RPMI7951 (cell line): ENCODE measurements around the gene EOGT. TPM values are rescaled to one million over a fixed set of nuclear protein-coding genes. Genes with fewer than 3 reads are reported as not detected.

Experiments
- DNase-seq: peaks from one replicate; pipeline ENCODE4 v3.0.0-alpha.2; 2012; ENCODE audit warnings: low read depth
- total RNA-seq: library from RNA; depleted of rRNA; stranded (reverse); fragments of >200 nt; shearing (Covaris generic); gene quantifications from 2 replicates; pipeline ENCODE4 v1.2.3, GENCODE V29; 2014

EOGT gene
- total RNA-seq, 1 experiment from 2014 or later: 43.0 TPM

GRCh38 chr3:69009559-69010410, 3.7 kb downstream of the EOGT start:
- peak; percentile 19 for DNase-seq

- DNase-seq: peak; percentile 20
These were observed 4.5 kb downstream of the EOGT start for GRCh38 chr3:69008980-69009379.

- no peak for DNase-seq
These were observed 7.5 kb downstream of the EOGT start for GRCh38 chr3:69005791-69006482.

GRCh38 chr3:69005071-69005790, 8.3 kb downstream of the EOGT start:
- DNase-seq: no peak

GRCh38 chr3:69004138-69004537, 9.3 kb downstream of the EOGT start:
- DNase-seq: no peak

- DNase-seq: no peak
These were observed 13.9 kb downstream of the EOGT start for GRCh38 chr3:68999605-69000004.

- no peak for DNase-seq
These were observed 14.3 kb downstream of the EOGT start for GRCh38 chr3:68999158-68999557.

GRCh38 chr3:68997887-68998286, 15.6 kb downstream of the EOGT start:
- DNase-seq: no peak

- DNase-seq: no peak
These were observed 17.0 kb downstream of the EOGT start for GRCh38 chr3:68996356-68996995.

- DNase-seq: no peak
These were observed 24.7 kb downstream of the EOGT start for GRCh38 chr3:68988740-68989139.

- no peak for DNase-seq
These were observed 26.2 kb downstream of the EOGT start for GRCh38 chr3:68987322-68987721.

- no peak for DNase-seq
These were observed 26.8 kb downstream of the EOGT start for GRCh38 chr3:68986496-68987208.

GRCh38 chr3:68985146-68985790, 28.2 kb downstream of the EOGT start:
- DNase-seq: no peak

GRCh38 chr3:68984011-68984530, 29.4 kb downstream of the EOGT start:
- DNase-seq: no peak

GRCh38 chr3:68977486-68978167, 35.9 kb downstream of the EOGT start:
- no peak for DNase-seq

GRCh38 chr3:68974711-68975110, 38.8 kb downstream of the EOGT start:
- no peak for DNase-seq

- no peak for DNase-seq
These were observed 39.8 kb downstream of the EOGT start for GRCh38 chr3:68973639-68974038.

- peak; percentile 64 for DNase-seq
These were observed 41.0 kb downstream of the EOGT start for GRCh38 chr3:68972358-68972979.

GRCh38 chr3:68964694-68965093, 48.8 kb downstream of the EOGT start:
- no peak for DNase-seq

- no peak for DNase-seq
These were observed 49.6 kb downstream of the EOGT start for GRCh38 chr3:68963891-68964290.
